ENCODE measurements around the gene PUSL1.
"Not testable (repeated sequence)": the region's sequence is repeated elsewhere in the genome, so short reads cannot be mapped to it uniquely, and the experiment has no call there.

The PUSL1 gene

GRCh38 chr1:1310476-1311053 is 2.2 kb downstream of the PUSL1 start:
- DNase-seq (ENCODE audit: low read depth) = no peak

- no peak for DNase-seq (ENCODE audit: low read depth)
These were observed 3.0 kb downstream of the PUSL1 start for GRCh38 chr1:1311107-1312104.

GRCh38 chr1:1312450-1313314 is 4.3 kb downstream of the PUSL1 start:
- no peak for DNase-seq (ENCODE audit: low read depth)

- no peak for DNase-seq (ENCODE audit: low read depth)
These were observed 5.3 kb downstream of the PUSL1 start for GRCh38 chr1:1313500-1314236.

GRCh38 chr1:1314237-1314586 is 5.8 kb downstream of the PUSL1 start:
- DNase-seq (ENCODE audit: low read depth) = no peak

- no peak for DNase-seq (ENCODE audit: low read depth)
These were observed 6.4 kb downstream of the PUSL1 start for GRCh38 chr1:1314678-1315335.

- DNase-seq (ENCODE audit: low read depth) = no peak
These were observed 7.1 kb downstream of the PUSL1 start for GRCh38 chr1:1315435-1315954.

GRCh38 chr1:1316199-1316598 is 7.8 kb downstream of the PUSL1 start:
- not testable (repeated sequence) for DNase-seq (ENCODE audit: low read depth)

- DNase-seq (ENCODE audit: low read depth) = no peak
These were observed 9.0 kb downstream of the PUSL1 start for GRCh38 chr1:1317420-1317819.

- DNase-seq (ENCODE audit: low read depth) = no peak
These were observed 9.8 kb downstream of the PUSL1 start for GRCh38 chr1:1318131-1318652.

GRCh38 chr1:1318777-1319645 is 10.6 kb downstream of the PUSL1 start:
- DNase-seq (ENCODE audit: low read depth) = no peak

GRCh38 chr1:1319646-1319941 is 11.2 kb downstream of the PUSL1 start:
- no peak for DNase-seq (ENCODE audit: low read depth)

- no peak for DNase-seq (ENCODE audit: low read depth)
These were observed 12.5 kb downstream of the PUSL1 start for GRCh38 chr1:1320666-1321448.

- DNase-seq (ENCODE audit: low read depth) = no peak
These were observed 13.1 kb downstream of the PUSL1 start for GRCh38 chr1:1321477-1321876.

- DNase-seq (ENCODE audit: low read depth) = no peak
These were observed 14.0 kb downstream of the PUSL1 start for GRCh38 chr1:1322418-1322817.

- DNase-seq (ENCODE audit: low read depth) = no peak
These were observed 14.6 kb downstream of the PUSL1 start for GRCh38 chr1:1322952-1323351.

GRCh38 chr1:1324084-1324523 is 15.7 kb downstream of the PUSL1 start:
- DNase-seq (ENCODE audit: low read depth) = no peak

- DNase-seq (ENCODE audit: low read depth) = peak; percentile 97
These were observed 16.3 kb downstream of the PUSL1 start, which contains the start of the genes CPTP and INTS11 for GRCh38 chr1:1324524-1325287. CPTP (plus strand) TSS chr1:1324802; CDS start chr1:1326911, 2,109 bp downstream. INTS11 (minus strand) TSS chr1:1324660; CDS start chr1:1324608, 52 bp downstream.

Data from activated T-cell treated with anti-CD3 and anti-CD28 coated beads for 1 hour (primary cell).